GM21390 (cell line): ENCODE measurements around the gene NCEH1.
"Not testable (repeated sequence)": the region's sequence is repeated elsewhere in the genome, so short reads cannot be mapped to it uniquely, and the experiment has no call there.

Experiments
- ATAC-seq: cut with Tn5 transposase; IDR thresholded peaks from one replicate; pipeline ENCODE4 v1.9.1; 2021; ENCODE audit not compliant: unreplicated experiment

NCEH1 gene

DNA sequence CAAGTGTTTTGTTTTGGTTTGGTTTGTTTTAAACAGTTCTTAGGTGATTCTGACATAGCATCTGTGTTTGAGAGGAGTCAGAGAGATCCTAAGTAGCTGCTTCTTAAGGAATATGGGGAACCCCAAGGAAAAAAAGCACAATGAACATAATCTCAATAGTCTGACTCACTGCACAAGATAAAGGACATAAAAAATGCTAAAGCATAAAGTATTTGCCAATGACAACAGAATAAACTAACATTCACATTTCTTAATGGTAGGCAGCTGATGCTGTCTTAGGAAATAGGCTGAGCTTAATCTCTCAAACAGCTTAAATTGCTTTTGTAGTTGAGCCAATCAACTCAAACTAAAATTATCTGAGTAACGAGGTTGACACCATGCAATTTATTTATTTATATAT lies 2.9 kb downstream of the NCEH1 start:
- ATAC-seq: no peak

DNA sequence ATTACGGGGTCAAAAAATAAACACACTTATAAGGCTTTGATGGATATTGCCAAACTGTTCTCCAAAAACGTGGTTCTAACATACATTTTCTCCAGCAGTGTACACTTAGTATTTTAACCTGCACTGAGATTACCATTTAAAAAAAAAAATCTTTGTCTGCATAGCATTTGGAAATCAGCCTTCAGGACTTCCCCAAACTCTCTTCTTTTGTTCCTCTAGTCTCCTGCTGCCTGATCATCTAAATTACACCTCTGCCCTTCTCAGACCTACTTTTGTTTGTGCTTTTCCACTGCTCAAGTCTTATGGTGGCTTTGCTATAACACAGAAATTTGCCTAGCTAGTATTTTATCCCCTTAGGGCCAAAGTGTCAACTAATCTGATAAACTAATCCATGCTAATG lies 3.8 kb downstream of the NCEH1 start:
- no peak for ATAC-seq

DNA sequence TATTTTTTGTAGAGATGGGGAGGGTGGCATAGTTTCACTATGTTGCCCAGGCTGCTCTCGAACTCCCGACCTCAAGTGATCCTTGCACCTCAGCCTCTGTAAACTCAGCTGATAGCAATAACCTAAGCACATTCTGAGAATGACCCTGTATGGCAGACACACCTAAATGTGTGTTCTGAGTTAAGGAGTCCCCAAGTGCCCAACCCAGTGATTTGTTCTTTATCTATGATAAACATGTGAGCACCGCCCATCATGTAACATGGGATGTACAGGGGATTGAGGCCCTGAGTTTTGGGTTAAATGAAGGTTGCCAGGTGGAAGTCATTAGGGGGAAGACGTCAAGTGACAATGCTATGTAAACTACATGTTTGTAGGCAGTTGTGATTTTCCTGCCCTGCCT lies 5.7 kb downstream of the NCEH1 start:
- ATAC-seq: no peak

GRCh38 chr3:172704001-172704400 lies 6.9 kb downstream of the NCEH1 start:
- ATAC-seq: no peak

DNA sequence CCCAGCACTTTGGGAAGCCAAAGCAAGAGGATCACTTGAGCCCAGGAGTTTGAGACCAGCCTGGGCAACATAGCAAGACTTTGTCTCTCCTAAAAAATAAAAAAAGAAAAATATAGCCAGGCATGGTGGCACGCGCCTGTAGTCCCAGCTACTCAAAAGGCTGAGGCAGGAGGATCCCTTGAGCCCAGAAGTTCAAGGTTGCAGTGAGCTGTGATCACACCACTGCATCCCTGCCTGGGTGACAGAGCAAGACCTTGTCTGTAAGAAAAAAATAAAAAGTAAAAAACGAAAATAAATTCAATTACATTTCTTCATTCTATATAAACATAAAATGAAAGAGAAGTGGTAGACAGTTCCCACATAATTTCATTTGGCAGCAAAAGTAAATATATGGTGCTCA lies 8.1 kb downstream of the NCEH1 start:
- not testable (repeated sequence) for ATAC-seq

- ATAC-seq: no peak
Measured at GRCh38 chr3:172702256-172702655, 8.6 kb downstream of the NCEH1 start.

DNA sequence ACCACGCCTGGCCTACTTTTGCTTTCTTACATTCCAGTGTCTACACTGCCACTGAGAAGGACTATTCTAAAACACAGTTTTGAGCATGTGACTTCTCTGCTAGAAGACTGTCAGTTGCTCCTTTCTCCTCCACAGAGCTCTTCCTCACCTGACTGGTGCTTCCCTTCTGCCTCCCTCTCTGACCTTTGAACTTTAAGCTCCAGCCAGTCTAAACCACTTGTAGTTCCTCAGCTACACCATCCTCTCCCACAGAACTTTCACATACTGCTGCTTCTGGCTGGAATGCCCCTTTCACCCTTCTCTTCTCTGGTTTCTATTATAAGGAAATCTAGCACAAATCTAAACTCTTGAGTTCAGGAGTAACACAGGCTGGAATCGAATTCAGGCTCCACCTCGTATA lies 9.1 kb downstream of the NCEH1 start:
- ATAC-seq: no peak

DNA sequence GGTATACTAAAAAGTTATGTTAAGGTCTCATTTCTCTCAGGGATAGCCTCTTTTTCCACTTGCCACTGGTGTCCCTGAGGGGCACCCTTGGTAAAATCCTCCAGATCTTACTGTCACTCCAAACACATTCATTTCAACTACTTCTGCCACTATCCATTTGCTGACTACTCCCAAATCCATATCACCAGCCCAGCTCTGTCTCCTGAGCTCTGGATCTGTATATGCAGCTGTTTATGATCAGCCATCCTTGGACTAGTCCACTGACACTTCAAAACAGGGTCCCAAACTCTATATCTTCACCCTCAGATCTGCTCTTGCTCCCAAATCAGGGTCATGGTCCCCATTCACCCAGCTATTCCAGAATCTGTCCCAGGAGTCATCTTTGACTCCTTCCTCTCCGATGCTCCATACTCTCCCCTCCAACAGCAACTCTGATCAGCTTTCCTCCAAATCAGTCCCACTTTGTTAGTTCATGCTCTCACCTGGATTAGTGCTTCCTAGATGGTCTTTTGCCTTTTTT lies 9.9 kb downstream of the NCEH1 start:
- no peak for ATAC-seq

DNA sequence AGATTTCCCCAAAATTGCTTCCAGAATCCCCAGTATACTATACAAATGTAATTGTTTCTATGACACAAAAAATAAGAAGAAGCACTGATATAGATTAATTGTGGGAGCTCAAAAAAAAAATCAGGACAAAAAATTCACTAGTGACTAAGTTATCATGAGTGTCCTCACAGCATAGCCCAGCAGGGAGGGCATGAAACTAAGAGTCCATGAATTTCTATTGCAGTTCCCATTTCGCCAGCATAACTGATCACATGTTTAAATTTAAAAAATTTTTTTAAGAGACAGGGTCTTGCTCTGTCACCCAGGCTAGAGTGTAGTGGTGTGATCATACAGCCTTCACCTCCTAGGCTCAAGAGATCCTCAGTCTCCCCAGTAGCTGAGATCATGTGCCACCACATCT lies 10.6 kb downstream of the NCEH1 start:
- ATAC-seq: no peak

DNA sequence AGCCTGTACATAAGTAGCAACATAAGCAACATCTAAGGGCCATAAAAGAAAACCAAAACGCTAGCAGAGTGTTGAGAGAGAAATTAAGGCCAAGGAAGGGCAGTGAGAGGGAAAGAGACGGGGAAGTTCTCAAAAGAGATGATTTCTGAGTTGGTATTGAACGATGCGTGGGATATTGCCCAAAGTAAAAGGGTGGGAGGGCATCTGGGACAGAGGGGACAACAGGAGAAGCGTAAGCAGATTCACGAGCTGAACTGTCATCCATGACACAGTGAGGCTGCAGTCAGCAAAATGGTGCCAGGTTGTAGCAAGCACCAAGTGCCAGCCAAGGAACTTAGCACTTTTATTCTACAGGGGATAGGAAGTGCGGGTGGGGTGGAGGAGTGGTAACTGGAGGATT lies 11.8 kb downstream of the NCEH1 start:
- ATAC-seq: no peak

DNA sequence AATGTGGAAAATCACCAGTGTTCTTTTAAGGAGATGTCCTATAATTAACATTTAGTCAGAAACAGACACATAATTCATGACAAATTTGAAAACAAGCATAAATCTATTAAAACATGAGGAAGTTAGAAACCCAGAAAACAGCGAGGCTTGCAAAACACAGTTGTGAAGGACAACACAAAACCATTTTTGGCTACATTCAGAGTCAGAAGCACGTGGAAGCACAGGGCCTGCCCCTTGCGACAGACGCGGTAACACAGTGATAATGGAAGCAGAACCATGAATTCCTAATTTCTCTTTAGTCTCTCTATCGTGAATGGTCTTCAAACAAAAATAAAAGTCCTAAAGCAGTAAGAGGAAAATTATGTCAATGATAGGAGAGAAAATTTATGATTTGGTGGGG lies 12.2 kb downstream of the NCEH1 start:
- no peak for ATAC-seq

- no peak for ATAC-seq
Measured at GRCh38 chr3:172697558-172697957, 13.3 kb downstream of the NCEH1 start.

GRCh38 chr3:172696357-172696756 lies 14.5 kb downstream of the NCEH1 start:
- ATAC-seq: no peak

- ATAC-seq: no peak
Measured at GRCh38 chr3:172694573-172695246, 16.2 kb downstream of the NCEH1 start.

- ATAC-seq: peak; percentile 90
Measured at GRCh38 chr3:172692751-172693338, 18.0 kb downstream of the NCEH1 start.

- no peak for ATAC-seq
Measured at GRCh38 chr3:172690936-172691335, 19.9 kb downstream of the NCEH1 start.

GRCh38 chr3:172688588-172688987 lies 22.3 kb downstream of the NCEH1 start:
- no peak for ATAC-seq

- ATAC-seq: no peak
Measured at GRCh38 chr3:172687501-172687900, 23.4 kb downstream of the NCEH1 start.

GRCh38 chr3:172685331-172686214 lies 25.3 kb downstream of the NCEH1 start:
- ATAC-seq: no peak

GRCh38 chr3:172680684-172681083 lies 30.2 kb downstream of the NCEH1 start:
- no peak for ATAC-seq

GRCh38 chr3:172679599-172679998 lies 31.3 kb downstream of the NCEH1 start:
- no peak for ATAC-seq

DNA sequence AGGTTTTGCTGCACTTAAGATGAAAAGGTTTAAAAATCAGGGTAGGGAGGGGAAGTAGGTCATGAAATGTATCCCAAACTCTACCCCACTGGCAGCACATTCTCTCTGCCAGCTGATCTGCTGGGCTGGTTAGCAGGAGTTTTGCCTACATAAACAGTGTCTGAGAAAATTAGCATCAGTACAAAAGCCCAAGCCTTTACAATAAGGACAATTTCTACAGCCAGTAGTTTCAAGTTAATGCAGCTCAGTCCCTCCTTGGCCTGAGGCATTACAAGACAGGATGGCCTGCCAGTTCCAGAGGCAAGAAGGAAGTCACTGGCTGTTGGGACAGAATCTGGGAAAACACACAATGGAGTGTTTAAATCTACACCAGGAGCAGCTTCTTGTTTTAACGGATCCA lies 32.8 kb downstream of the NCEH1 start:
- ATAC-seq: no peak
